Keratinocyte (primary cell): Measurements from ENCODE around the gene GABRD. TPM values are rescaled to one million over a fixed set of nuclear protein-coding genes. Genes with fewer than 3 reads are reported as not detected.

ENCODE experiments used
- DNase-seq: peaks from one replicate; pipeline ENCODE4 v3.0.0-alpha.2; 2011; ENCODE audit warnings: low read depth, missing footprints, low spot score
- FAIRE-seq: peaks from 2 replicates; lab custom pipeline; 2011; peaks lifted over from hg19 to GRCh38; lab: Jason Lieb, UNC
- H2AFZ ChIP-seq: 2 replicates; pipeline ENCODE4 v1.6.0; 2012; ENCODE audit warnings: low read length, control low read depth, inconsistent platforms; ENCODE audit not compliant: control insufficient read depth
- H3K27ac ChIP-seq: 2 replicates; pipeline ENCODE4 v1.5.1; 2011; ENCODE audit warnings: low read length; ENCODE audit not compliant: control insufficient read depth, insufficient read depth
- H3K27me3 ChIP-seq: 3 replicates; pipeline ENCODE4 v1.6.0; 2011; ENCODE audit warnings: low read length; ENCODE audit not compliant: control insufficient read depth, insufficient read depth; ENCODE audit errors: extremely low read depth
- H3K36me3 ChIP-seq, 2 experiments: 2 replicates in 1 of 2; 3 replicates in 1 of 2; pipeline ENCODE4 v1.5.1; 2011; ENCODE audit warnings: low read length in 2 of 2, mild to moderate bottlenecking in 1 of 2; ENCODE audit not compliant: control insufficient read depth in 2 of 2, insufficient read depth in 2 of 2; ENCODE audit errors: extremely low read depth in 1 of 2
- H3K4me1 ChIP-seq: 3 replicates; pipeline ENCODE4 v1.5.1; 2011; ENCODE audit warnings: low read length; ENCODE audit not compliant: control insufficient read depth, insufficient read depth; ENCODE audit errors: extremely low read depth
- H3K4me2 ChIP-seq: 3 replicates; pipeline ENCODE4 v1.6.0; 2011; ENCODE audit warnings: low read depth, low read length; ENCODE audit not compliant: control insufficient read depth, insufficient read depth; ENCODE audit errors: extremely low read depth
- H3K4me3 ChIP-seq, 3 experiments: fragments of 200-600 bp in 1 of 3; sonication (generic) in 1 of 3; 2 replicates in 2 of 3; 3 replicates in 1 of 3; pipeline ENCODE4 v1.5.1; 2011 to 2016; ENCODE audit warnings: low read length in 3 of 3, mild to moderate bottlenecking in 3 of 3, control low read depth in 2 of 3, inconsistent platforms in 1 of 3, low read depth in 1 of 3, mixed read lengths in 1 of 3, mixed run types in 1 of 3, moderate library complexity in 1 of 3; ENCODE audit not compliant: control insufficient read depth in 2 of 3, insufficient read depth in 2 of 3; ENCODE audit errors: extremely low read depth in 1 of 3
- H3K79me2 ChIP-seq: 2 replicates; pipeline ENCODE4 v1.6.0; 2012; ENCODE audit warnings: low read length; ENCODE audit not compliant: control insufficient read depth, insufficient read depth
- H3K9ac ChIP-seq: 3 replicates; pipeline ENCODE4 v1.6.0; 2011; ENCODE audit warnings: low read length; ENCODE audit not compliant: control insufficient read depth, insufficient read depth; ENCODE audit errors: extremely low read depth
- H3K9me1 ChIP-seq: 3 replicates; pipeline ENCODE4 v1.6.0; 2011; ENCODE audit warnings: low read length; ENCODE audit not compliant: control insufficient read depth, insufficient read depth; ENCODE audit errors: extremely low read depth
- H3K9me3 ChIP-seq: 2 replicates; pipeline ENCODE4 v1.5.1; 2012; ENCODE audit warnings: low read depth, low read length; ENCODE audit not compliant: control insufficient read depth
- H4K20me1 ChIP-seq: 3 replicates; pipeline ENCODE4 v1.6.0; 2011; ENCODE audit warnings: low read length; ENCODE audit not compliant: control insufficient read depth, insufficient read depth; ENCODE audit errors: extremely low read depth
- EZH2 ChIP-seq: IDR thresholded peaks from one replicate; pipeline ENCODE4 v1.6.1; 2012; ENCODE audit warnings: inconsistent platforms, mild to moderate bottlenecking, low read length, moderate library complexity
- dilution Hi-C: fragments of 300-500 bp; cut with MboI; formaldehyde crosslinking; loops from one replicate; pipeline ENCODE4 v1.7.0; 2020; ENCODE audit warnings: low sequenced_read_pairs; ENCODE audit not compliant: extremely low pct_ligation_motif_present
- polyA plus RNA-seq, 5 experiments: library from polyadenylated mRNA; depleted of rRNA in 3 of 5; stranded (reverse) in 3 of 5; stranded (forward) in 1 of 5; unstranded in 1 of 5; fragments of >200 nt; gene quantifications; 1 replicate in 1 of 5; 2 replicates in 3 of 5; 3 replicates in 1 of 5; pipeline versions ENCODE4 v1.2.1 to v1.2.3, GENCODE V29; 2011 to 2012; ENCODE audit warnings: missing spikeins in 2 of 5, low read depth in 1 of 5, low replicate concordance in 1 of 5
- TF ChIP-seq, protein P1 (sequence below), 3 experiments: IDR thresholded peaks in 1 of 3; conservative IDR thresholded peaks in 1 of 3; optimal IDR thresholded peaks in 1 of 3; 2 replicates in 2 of 3; 3 replicates in 1 of 3; pipeline versions ENCODE3 to v1.5.1; 2011; ENCODE audit warnings: low read length in 3 of 3, mild to moderate bottlenecking in 3 of 3, moderate library complexity in 2 of 3, control low read depth in 1 of 3, inconsistent platforms in 1 of 3; ENCODE audit not compliant: insufficient read depth in 2 of 3; ENCODE audit errors: extremely low read depth in 1 of 3

The GABRD gene
- polyA plus RNA-seq, 1 donor (not counting 4 experiments of a cell fraction or from before 2014, with no cell fraction given), result not detected

DNA sequence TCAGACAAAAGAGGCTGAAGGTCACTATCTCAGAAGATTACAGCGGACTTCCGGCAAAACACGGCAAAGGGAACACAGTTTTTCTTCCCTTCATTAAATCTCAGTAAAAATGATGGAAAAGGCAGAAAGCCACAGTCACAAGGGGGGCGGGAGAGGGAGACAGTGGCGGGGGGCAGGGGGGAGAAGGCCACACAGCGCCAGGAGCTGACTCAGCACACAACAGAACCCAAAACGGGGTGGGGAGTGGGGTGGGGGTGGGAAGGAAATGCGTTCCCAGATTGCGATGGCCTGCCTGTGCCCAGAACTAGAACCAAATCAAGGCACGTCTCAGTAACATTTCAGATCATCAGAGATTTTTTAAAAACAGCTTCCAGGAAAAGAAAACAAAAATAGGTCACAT, 28.9 kb upstream of the GABRD start:
- Histone ChIP-seq H3K4me2 (no peak overlapping the region), H3K9me1 (no peaks in the 10 kb centered on the region), H3K9me3 (no peaks in the 10 kb centered on the region), H3K4me3 (no peak overlapping the region), H3K27me3 (peaks cover 19% of the 10 kb centered on the region), H3K4me1 (no peaks in the 10 kb centered on the region), H2AFZ (no peak overlapping the region), H3K9ac (no peak overlapping the region), H3K79me2 (no peaks in the 10 kb centered on the region), H3K27ac (no peak overlapping the region), H3K36me3 (no peaks in the 10 kb centered on the region), H4K20me1 (no peaks in the 10 kb centered on the region)
- dilution Hi-C loops, result no loop called here
- no peak for DNase-seq
- no peak for TF ChIP-seq EZH2
- TF ChIP-seq, protein P1, sequence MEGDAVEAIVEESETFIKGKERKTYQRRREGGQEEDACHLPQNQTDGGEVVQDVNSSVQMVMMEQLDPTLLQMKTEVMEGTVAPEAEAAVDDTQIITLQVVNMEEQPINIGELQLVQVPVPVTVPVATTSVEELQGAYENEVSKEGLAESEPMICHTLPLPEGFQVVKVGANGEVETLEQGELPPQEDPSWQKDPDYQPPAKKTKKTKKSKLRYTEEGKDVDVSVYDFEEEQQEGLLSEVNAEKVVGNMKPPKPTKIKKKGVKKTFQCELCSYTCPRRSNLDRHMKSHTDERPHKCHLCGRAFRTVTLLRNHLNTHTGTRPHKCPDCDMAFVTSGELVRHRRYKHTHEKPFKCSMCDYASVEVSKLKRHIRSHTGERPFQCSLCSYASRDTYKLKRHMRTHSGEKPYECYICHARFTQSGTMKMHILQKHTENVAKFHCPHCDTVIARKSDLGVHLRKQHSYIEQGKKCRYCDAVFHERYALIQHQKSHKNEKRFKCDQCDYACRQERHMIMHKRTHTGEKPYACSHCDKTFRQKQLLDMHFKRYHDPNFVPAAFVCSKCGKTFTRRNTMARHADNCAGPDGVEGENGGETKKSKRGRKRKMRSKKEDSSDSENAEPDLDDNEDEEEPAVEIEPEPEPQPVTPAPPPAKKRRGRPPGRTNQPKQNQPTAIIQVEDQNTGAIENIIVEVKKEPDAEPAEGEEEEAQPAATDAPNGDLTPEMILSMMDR (optimal IDR thresholded peaks at IDR 0.05 in 1 of 3, IDR thresholded peaks at IDR 0.05 in 1 of 3, conservative IDR thresholded peaks at IDR 0.05 in 1 of 3; ENCODE audit: extremely low read depth in 1 of 3, insufficient read depth in 2 of 3, low read length in 3 of 3), result no peak
- FAIRE-seq, result no peak

DNA sequence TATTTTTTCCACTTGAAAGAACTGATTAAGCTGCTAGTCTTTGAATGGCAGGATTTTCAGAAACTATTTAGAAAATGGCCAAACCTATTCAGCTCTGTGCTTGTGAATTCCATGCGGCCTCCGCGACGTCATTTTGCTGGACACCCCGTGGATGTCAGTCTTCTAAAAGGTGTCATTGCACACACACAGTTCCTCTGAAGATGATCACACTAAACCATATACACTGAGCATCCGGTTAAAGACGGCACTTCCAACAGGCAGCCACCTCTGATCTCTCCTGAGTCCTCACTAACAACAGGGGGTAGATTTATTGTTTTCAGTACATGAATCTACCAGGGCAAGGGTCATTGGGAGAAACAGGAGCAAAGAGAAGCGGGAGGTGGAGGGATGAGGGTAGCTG, 24.6 kb upstream of the GABRD start:
- dilution Hi-C loops, result no loop called here
- H3K9me3 ChIP-seq, result no peaks in the 10 kb centered on the region

More for the DNA sequence above, 24.6 kb upstream of the GABRD start:
- no peak for DNase-seq
- H3K4me1 ChIP-seq, result no peaks in the 10 kb centered on the region
- no peak overlapping the region for H2AFZ ChIP-seq
- no peak for FAIRE-seq
- no peak overlapping the region for H3K4me2 ChIP-seq
- no peak overlapping the region for H3K27ac ChIP-seq
- no peak overlapping the region for H3K4me3 ChIP-seq
- no peaks in the 10 kb centered on the region for H3K9me1 ChIP-seq
- no peak for TF ChIP-seq EZH2
- TF ChIP-seq, protein P1 (optimal IDR thresholded peaks at IDR 0.05 in 1 of 3, IDR thresholded peaks at IDR 0.05 in 1 of 3, conservative IDR thresholded peaks at IDR 0.05 in 1 of 3; ENCODE audit: extremely low read depth in 1 of 3, insufficient read depth in 2 of 3, low read length in 3 of 3), result no peak
- peaks cover 4% of the 10 kb centered on the region for H3K27me3 ChIP-seq
- no peaks in the 10 kb centered on the region for H3K79me2 ChIP-seq
- H4K20me1 ChIP-seq, result no peaks in the 10 kb centered on the region
- H3K9ac ChIP-seq, result no peak overlapping the region
- no peaks in the 10 kb centered on the region for H3K36me3 ChIP-seq
